ENCODE data around the gene PDE11A.

The PDE11A gene

DNA sequence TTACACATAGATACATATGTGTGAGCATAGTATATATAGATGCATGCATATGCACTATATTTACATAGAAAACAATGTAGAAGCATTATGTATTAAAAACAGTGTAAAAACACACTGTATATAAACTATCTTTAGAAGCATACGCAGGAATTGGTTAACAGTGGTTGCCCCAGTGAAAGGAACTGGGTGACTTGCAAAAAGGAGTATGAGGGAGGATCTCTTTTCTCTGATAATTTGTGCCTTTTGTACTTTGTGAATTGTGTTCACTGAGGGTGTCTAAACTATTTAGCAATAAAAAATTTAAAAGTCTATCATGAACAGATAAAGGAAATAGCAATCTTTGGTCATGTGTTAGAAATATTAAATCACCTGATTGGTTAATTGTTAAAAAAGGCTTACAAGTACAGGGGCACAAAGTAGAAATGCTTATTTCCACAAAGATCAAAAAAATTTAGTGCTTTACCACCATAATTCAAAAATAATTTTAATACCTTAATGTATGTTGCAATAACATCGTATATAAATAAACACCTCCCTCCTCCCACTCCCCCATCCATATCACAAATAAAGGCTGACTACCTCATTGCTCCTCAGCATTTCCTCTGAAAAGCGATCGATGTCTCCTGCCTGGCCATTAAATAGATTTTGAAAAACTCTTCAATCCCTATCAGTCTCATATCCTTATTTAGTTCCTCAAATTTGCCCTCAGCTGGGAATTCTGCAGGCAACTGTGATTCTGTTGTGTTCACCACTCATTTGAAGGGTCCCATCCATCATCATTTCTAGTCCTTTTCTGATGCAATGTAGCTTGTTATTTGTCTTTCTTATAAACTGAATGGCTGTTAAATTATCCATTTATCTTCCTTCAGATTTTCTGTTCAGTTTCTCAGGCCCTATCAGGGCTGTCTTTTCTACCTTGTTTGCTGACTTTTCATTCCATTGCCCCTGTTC is 422.7 kb downstream of the PDE11A start:
- Mint-ChIP-seq H3K4me3 (no peak overlapping the region), H3K27ac (ENCODE audit: low read depth) (no peak overlapping the region)

DNA sequence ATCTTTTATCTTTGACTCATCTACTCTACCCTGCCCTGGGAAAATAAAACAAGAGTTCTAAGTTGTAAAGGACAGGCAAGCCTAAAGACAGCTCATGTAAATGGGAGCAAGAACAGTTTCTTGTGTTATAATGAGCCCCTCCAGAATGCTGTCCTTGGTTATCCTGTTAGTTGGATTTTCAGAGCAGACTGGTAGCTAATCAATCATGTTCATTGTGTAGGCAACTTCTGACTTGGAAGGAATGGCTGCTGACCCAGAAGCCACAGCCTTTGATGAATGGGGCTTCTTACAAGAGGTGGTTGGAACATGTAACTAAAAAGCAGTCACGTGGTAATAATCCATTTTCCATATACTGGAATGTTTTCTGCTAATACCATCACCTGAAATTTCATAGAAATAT is 425.8 kb downstream of the PDE11A start:
- Mint-ChIP-seq H3K27me3 (peaks cover 59% of the 10 kb centered on the region), H3K4me3 (no peak overlapping the region), H3K4me1 (no peaks in the 10 kb centered on the region), H3K27ac (ENCODE audit: low read depth) (no peak overlapping the region), H3K9me3 (no peaks in the 10 kb centered on the region), H3K36me3 (ENCODE audit: insufficient read depth) (no peaks in the 10 kb centered on the region)
- no peak for ATAC-seq (replicated peaks; ENCODE audit: extremely low read depth, poor library complexity, severe bottlenecking)
- DNase-seq (ENCODE audit: low spot score in 2 of 2), result no peak

More for the DNA sequence above, 422.7 kb downstream of the PDE11A start:
- H3K9me3 Mint-ChIP-seq, result no peaks in the 10 kb centered on the region
- no peak for ATAC-seq (replicated peaks; ENCODE audit: extremely low read depth, poor library complexity, severe bottlenecking)
- H3K27me3 Mint-ChIP-seq, result peaks cover 70% of the 10 kb centered on the region
- no peaks in the 10 kb centered on the region for H3K36me3 Mint-ChIP-seq (ENCODE audit: insufficient read depth)
- no peak for DNase-seq (ENCODE audit: low spot score in 2 of 2)
- no peaks in the 10 kb centered on the region for H3K4me1 Mint-ChIP-seq

DNA sequence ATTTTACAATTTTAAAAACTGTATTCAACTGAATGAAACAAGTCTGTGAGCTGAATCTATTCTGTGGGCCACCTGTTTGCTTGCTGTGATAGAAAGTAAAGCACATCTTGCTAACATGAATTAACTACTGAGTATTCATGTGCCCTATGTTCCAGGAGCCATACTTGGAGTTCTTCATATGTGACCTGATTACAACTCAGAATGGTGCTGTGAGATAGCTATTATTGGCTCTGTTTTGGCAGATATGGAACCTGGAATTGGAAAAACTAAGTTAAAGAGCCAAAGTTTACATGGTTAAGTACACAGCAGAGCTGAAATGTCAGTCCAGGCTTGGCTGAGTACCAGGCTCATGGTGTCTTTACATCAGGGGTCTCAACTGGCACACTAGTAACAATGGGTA is 426.3 kb downstream of the PDE11A start:
- no peak for ATAC-seq (replicated peaks; ENCODE audit: extremely low read depth, poor library complexity, severe bottlenecking)
- Mint-ChIP-seq H3K27ac (ENCODE audit: low read depth) (no peak overlapping the region), H3K9me3 (no peaks in the 10 kb centered on the region), H3K4me3 (no peak overlapping the region), H3K36me3 (ENCODE audit: insufficient read depth) (no peaks in the 10 kb centered on the region), H3K4me1 (no peaks in the 10 kb centered on the region), H3K27me3 (peaks cover 55% of the 10 kb centered on the region)
- DNase-seq (ENCODE audit: low spot score in 2 of 2), result no peak

DNA sequence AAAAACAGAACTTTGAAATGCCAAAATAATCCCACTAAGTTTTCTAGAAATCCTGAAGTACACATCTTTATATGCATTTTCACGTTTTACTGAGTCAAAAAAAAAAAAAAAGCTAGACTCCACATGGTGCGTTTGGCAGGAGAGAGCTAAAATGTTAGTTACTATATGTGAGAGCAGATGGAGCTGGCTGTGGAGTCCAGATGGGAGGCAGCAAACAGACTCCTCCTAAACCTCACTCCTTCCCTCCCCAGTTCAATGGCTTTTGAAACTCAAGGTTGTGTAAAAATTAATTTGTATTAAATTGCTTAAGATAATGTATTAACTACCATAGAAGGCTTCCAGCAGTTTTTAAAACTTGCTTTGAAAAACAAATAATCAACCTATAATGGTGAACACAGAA is 431.2 kb downstream of the PDE11A start:
- no peak overlapping the region for H3K4me3 Mint-ChIP-seq
- no peaks in the 10 kb centered on the region for H3K4me1 Mint-ChIP-seq
- H3K27ac Mint-ChIP-seq (ENCODE audit: low read depth), result no peak overlapping the region
- no peaks in the 10 kb centered on the region for H3K36me3 Mint-ChIP-seq (ENCODE audit: insufficient read depth)
- no peak for ATAC-seq (replicated peaks; ENCODE audit: extremely low read depth, poor library complexity, severe bottlenecking)
- no peak for DNase-seq (ENCODE audit: low spot score in 2 of 2)
- no peaks in the 10 kb centered on the region for H3K9me3 Mint-ChIP-seq
- H3K27me3 Mint-ChIP-seq, result peaks cover 49% of the 10 kb centered on the region

DNA sequence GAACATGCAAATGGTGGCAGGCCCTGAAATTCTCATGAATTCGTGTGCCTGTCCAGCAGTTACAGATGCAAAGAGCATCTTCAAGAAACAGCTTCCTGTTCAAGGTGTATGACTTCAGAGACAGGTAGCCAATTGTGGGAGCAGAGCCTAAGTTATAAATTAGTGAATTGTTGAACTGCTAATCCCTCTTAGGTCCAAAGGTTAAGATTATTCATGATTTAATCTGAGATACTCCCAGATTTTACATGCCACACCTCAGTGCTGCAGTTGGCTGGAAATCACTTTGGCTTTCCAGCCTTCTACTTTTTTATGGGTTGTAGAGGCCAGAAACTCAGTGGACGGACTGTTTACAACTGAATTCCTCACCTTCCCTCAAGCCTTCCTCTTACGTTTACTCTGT is 432.2 kb downstream of the PDE11A start:
- ATAC-seq (replicated peaks; ENCODE audit: extremely low read depth, poor library complexity, severe bottlenecking) (no peak), DNase-seq (ENCODE audit: low spot score in 2 of 2) (no peak)
- Mint-ChIP-seq H3K4me3 (no peak overlapping the region), H3K9me3 (no peaks in the 10 kb centered on the region), H3K27ac (ENCODE audit: low read depth) (no peak overlapping the region), H3K4me1 (no peaks in the 10 kb centered on the region), H3K36me3 (ENCODE audit: insufficient read depth) (no peaks in the 10 kb centered on the region), H3K27me3 (peaks cover 41% of the 10 kb centered on the region)

DNA sequence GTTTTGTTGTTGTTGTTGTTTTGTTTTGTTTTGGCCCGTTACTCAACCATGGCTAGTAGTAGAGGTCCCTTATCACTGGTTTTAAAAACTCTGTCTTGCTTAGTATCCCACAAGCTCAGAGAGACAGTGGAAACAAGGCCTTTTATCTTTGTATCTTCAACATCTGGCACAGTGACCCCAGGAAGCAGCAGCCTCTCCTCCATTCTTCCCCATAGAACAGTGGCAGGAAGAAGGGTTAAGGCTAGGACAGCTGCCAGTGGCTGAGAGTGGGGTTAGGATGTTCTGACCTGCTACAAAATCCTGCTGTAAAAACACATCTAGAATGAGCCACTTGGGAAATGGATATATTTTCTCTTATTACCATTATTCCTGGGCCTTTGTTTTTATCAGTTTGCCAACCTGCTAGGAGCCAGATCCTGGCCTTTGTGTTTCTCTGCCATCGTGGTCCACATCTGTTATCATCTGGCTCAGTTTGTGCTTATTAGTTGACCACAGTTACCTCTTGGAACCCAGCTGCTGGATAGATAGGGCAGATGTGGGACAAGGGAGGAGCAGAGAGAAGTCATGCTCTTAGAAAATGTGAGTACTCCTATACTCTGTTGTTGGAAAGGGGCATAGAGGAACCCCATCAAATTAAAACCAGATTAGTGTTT is 433.2 kb downstream of the PDE11A start:
- Mint-ChIP-seq H3K4me3 (no peak overlapping the region), H3K36me3 (ENCODE audit: insufficient read depth) (no peaks in the 10 kb centered on the region), H3K4me1 (no peaks in the 10 kb centered on the region), H3K27ac (ENCODE audit: low read depth) (no peak overlapping the region), H3K27me3 (peaks cover 44% of the 10 kb centered on the region), H3K9me3 (no peaks in the 10 kb centered on the region)
- ATAC-seq (replicated peaks; ENCODE audit: extremely low read depth, poor library complexity, severe bottlenecking), result no peak
- DNase-seq (ENCODE audit: low spot score in 2 of 2), result no peak

DNA sequence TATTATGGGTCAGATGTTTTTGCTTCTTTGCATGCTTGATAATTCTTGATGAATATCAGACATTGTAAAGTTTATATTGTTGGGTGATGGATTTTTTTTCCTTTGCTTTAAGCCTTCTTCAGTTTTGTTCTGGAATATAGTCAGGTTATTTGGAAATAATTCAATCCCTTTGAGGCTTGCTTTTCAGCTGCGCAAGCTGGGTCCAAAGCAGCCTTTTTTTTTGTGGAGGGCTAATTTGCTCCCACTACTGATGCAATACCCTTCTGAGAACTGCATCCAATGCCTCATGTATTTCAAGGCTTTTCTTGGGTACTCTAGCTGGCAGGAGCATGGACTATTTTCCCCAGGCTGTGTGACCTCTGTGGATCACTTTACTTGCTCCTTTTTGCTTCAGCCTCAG is 434.1 kb downstream of the PDE11A start:
- H3K36me3 Mint-ChIP-seq (ENCODE audit: insufficient read depth), result no peaks in the 10 kb centered on the region
- ATAC-seq (replicated peaks; ENCODE audit: extremely low read depth, poor library complexity, severe bottlenecking) (no peak), DNase-seq (ENCODE audit: low spot score in 2 of 2) (no peak)
- H3K4me1 Mint-ChIP-seq, result no peaks in the 10 kb centered on the region
- no peaks in the 10 kb centered on the region for H3K9me3 Mint-ChIP-seq
- no peak overlapping the region for H3K4me3 Mint-ChIP-seq
- no peak overlapping the region for H3K27ac Mint-ChIP-seq (ENCODE audit: low read depth)
- H3K27me3 Mint-ChIP-seq, result peaks cover 47% of the 10 kb centered on the region

DNA sequence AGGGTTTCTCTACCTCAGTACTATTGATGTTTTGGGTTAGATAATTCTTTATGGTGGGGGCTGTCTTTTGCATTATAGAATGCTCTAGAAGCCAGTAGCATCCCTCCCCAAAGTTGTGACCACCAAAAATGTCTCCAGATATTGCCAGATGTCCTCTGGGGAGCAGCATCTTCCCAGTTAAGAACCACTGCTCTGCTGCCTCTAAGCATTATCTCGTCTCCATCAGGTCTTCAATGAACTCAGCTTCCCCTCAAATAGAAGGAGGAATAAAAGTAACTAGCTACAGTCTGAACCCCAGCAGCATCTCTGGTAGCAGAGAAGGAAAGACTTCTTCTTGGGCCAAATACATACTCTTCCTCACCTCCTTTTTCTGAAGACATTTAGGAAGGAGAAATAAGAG is 435.9 kb downstream of the PDE11A start:
- no peak overlapping the region for H3K27ac Mint-ChIP-seq (ENCODE audit: low read depth)
- no peak for ATAC-seq (replicated peaks; ENCODE audit: extremely low read depth, poor library complexity, severe bottlenecking)
- no peaks in the 10 kb centered on the region for H3K36me3 Mint-ChIP-seq (ENCODE audit: insufficient read depth)
- no peaks in the 10 kb centered on the region for H3K4me1 Mint-ChIP-seq
- H3K27me3 Mint-ChIP-seq, result peaks cover 44% of the 10 kb centered on the region
- DNase-seq (ENCODE audit: low spot score in 2 of 2), result no peak
- H3K9me3 Mint-ChIP-seq, result no peaks in the 10 kb centered on the region
- H3K4me3 Mint-ChIP-seq, result no peak overlapping the region

DNA sequence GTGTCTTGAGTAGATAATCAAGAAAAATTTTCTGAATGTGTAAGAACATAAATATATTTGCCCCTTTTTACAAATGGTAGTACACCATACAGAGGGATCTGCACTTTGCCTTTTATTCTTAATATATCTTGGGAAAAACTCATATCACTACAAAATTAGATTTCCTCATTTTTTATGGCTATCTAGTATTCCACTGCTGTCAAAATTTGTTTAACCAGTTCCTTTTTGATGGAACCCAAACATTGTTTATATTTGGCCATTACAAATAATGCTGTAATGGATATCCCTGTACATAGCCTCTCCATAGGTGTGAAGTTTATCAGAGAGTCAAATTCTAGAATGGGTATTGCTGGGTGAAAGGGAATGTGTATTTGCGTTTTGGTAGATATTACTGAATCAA is 436.9 kb downstream of the PDE11A start:
- Mint-ChIP-seq H3K9me3 (no peaks in the 10 kb centered on the region), H3K27ac (ENCODE audit: low read depth) (no peak overlapping the region), H3K27me3 (peaks cover 38% of the 10 kb centered on the region), H3K36me3 (ENCODE audit: insufficient read depth) (no peaks in the 10 kb centered on the region), H3K4me3 (no peak overlapping the region), H3K4me1 (no peaks in the 10 kb centered on the region)
- ATAC-seq (replicated peaks; ENCODE audit: extremely low read depth, poor library complexity, severe bottlenecking), result no peak
- no peak for DNase-seq (ENCODE audit: low spot score in 2 of 2)

DNA sequence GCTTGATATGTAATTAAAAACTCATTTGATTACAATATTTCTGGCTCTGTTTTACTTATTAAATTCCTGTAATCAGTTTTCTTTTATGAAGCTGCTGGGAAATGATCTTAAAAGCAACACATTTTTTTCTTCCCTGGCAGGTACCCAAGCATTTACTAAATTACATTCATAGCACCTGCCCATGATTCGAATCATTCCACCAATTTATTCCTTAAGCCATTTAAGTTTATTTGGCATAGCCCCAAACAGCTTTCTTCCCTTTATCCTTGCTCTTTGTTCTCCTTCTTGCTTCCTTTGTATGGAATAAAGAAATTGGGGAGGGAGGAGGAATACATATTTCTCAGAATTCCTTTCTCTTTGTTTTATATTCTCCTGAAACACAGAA is 438.7 kb downstream of the PDE11A start:
- Mint-ChIP-seq H3K27me3 (peaks cover 44% of the 10 kb centered on the region), H3K36me3 (ENCODE audit: insufficient read depth) (no peaks in the 10 kb centered on the region), H3K4me1 (no peaks in the 10 kb centered on the region), H3K9me3 (no peaks in the 10 kb centered on the region), H3K4me3 (peak overlapping the region; percentile 14), H3K27ac (ENCODE audit: low read depth) (no peak overlapping the region)
- ATAC-seq (replicated peaks; ENCODE audit: extremely low read depth, poor library complexity, severe bottlenecking) (no peak), DNase-seq (ENCODE audit: low spot score in 2 of 2) (no peak)

DNA sequence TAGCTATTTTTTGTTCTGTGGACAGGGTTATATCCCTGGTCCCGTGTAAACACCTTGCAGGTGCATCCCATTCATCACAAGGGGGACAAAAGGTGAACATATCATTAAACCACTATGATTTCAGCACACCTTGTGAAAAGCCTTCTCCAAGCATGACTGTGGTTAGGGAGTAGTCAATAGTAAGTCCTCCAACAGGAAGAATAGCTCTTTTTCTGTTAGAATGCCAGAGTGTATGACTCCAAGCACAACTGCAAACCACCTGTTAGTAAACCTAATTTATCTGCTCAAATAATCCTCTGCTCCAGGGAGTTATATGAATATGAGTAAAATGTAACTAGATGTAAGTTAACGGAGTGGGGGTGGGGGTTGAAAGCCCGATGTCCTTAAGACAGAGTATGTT is 439.5 kb downstream of the PDE11A start:
- DNase-seq (ENCODE audit: low spot score in 2 of 2) (no peak), ATAC-seq (replicated peaks; ENCODE audit: extremely low read depth, poor library complexity, severe bottlenecking) (no peak)
- no peak overlapping the region for H3K4me3 Mint-ChIP-seq
- H3K4me1 Mint-ChIP-seq, result no peaks in the 10 kb centered on the region
- no peaks in the 10 kb centered on the region for H3K36me3 Mint-ChIP-seq (ENCODE audit: insufficient read depth)
- no peaks in the 10 kb centered on the region for H3K9me3 Mint-ChIP-seq
- H3K27ac Mint-ChIP-seq (ENCODE audit: low read depth), result no peak overlapping the region
- H3K27me3 Mint-ChIP-seq, result peaks cover 47% of the 10 kb centered on the region

DNA sequence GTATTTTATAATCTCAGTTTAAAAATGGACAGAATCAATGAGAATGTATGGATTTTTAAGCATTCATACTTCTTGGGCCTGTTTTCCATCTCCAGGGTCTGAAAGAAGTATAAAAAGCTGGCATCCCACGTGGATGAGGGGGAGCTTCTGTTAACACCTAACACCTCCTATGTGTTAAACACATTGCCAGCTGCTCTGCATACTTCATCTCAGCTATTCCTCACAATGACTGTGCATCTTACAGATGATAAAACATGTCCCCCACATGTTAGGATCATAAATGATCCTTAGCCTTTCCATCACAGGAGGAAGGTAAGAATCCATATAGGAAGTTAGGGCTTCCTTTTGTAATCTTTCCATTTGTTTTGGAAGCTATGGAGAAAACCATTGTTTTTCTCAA is 440.9 kb downstream of the PDE11A start:
- Mint-ChIP-seq H3K27me3 (peaks cover 58% of the 10 kb centered on the region), H3K9me3 (no peaks in the 10 kb centered on the region), H3K4me1 (no peaks in the 10 kb centered on the region), H3K36me3 (ENCODE audit: insufficient read depth) (no peaks in the 10 kb centered on the region), H3K27ac (ENCODE audit: low read depth) (no peak overlapping the region), H3K4me3 (no peak overlapping the region)
- ATAC-seq (replicated peaks; ENCODE audit: extremely low read depth, poor library complexity, severe bottlenecking), result no peak
- DNase-seq (ENCODE audit: low spot score in 2 of 2), result no peak

DNA sequence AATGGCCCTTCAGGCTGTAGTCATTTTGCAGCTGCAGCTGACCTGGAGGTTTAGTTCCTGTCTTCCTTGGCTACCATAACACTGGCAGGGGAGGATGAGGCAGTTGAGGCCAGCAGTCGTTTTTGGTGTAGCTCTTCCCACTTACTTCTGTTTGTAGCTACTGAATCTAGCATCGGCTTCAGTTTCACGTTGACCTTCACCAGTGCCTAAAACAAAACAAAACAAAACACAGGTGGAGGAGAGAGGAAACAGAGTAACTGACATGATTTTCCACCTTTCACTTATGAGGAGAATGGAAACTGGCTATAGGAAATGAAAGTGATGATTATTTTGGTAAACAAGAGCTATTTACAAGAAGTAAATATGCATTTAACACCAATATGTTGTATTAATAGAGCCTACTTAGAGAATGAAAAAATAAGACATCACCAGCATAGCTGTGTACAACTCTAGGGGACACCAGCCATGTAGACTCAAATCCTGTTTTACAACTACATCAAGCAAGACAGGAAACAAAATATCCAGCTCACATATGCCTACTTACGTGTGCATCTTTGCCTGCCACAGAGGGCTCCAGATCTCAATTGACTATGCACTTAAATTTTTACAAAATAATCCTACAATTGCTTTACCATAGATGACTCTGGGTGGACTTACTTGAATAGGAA is 443.1 kb downstream of the PDE11A start:
- Mint-ChIP-seq H3K27ac (ENCODE audit: low read depth) (no peak overlapping the region), H3K27me3 (peaks cover 61% of the 10 kb centered on the region), H3K4me1 (no peaks in the 10 kb centered on the region), H3K4me3 (no peak overlapping the region), H3K9me3 (no peaks in the 10 kb centered on the region), H3K36me3 (ENCODE audit: insufficient read depth) (no peaks in the 10 kb centered on the region)
- DNase-seq (ENCODE audit: low spot score in 2 of 2) (no peak), ATAC-seq (replicated peaks; ENCODE audit: extremely low read depth, poor library complexity, severe bottlenecking) (no peak)
